Lower leg skin (tissue), 3 donors: Measurements from ENCODE around the gene MED31.

Experiments used
- POLR2A ChIP-seq, 2 donors: fragments of 450-650 bp; IDR thresholded peaks; one replicate each; pipeline ENCODE4 v1.6.1; 2016 to 2017; ENCODE audit warnings: antibody characterized with exemption in 2 of 2, mild to moderate bottlenecking in 1 of 2, moderate library complexity in 1 of 2
- TF ChIP-seq, protein P1 (sequence below), 3 donors: fragments of 450-650 bp; IDR thresholded peaks; one replicate each; pipeline ENCODE4 v1.5.1; 2016; ENCODE audit warnings: antibody characterized with exemption in 3 of 3, mild to moderate bottlenecking in 3 of 3, moderate library complexity in 2 of 3

GRCh38 chr17:6683730-6684459, 32.5 kb upstream of the MED31 start:
- TF ChIP-seq, protein P1, sequence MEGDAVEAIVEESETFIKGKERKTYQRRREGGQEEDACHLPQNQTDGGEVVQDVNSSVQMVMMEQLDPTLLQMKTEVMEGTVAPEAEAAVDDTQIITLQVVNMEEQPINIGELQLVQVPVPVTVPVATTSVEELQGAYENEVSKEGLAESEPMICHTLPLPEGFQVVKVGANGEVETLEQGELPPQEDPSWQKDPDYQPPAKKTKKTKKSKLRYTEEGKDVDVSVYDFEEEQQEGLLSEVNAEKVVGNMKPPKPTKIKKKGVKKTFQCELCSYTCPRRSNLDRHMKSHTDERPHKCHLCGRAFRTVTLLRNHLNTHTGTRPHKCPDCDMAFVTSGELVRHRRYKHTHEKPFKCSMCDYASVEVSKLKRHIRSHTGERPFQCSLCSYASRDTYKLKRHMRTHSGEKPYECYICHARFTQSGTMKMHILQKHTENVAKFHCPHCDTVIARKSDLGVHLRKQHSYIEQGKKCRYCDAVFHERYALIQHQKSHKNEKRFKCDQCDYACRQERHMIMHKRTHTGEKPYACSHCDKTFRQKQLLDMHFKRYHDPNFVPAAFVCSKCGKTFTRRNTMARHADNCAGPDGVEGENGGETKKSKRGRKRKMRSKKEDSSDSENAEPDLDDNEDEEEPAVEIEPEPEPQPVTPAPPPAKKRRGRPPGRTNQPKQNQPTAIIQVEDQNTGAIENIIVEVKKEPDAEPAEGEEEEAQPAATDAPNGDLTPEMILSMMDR (IDR thresholded peaks at IDR 0.05) = no peak
- no peak for TF ChIP-seq POLR2A (IDR thresholded peaks at IDR 0.05)
